ENCODE results near the gene PPP1R1C.
A peak's percentile ranks its signal among the peaks of the same experiment; 100 is the strongest.
"Not testable (repeated sequence)": the region's sequence is repeated elsewhere in the genome, so short reads cannot be mapped to it uniquely, and the experiment has no call there.

PPP1R1C gene, protein sequence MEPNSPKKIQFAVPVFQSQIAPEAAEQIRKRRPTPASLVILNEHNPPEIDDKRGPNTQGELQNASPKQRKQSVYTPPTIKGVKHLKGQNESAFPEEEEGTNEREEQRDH

GRCh38 chr2:181985632-181986205 is at the start of gene PPP1R1C:
PPP1R1C (plus strand) TSS chr2:181985853; CDS start chr2:181986111, 258 bp downstream.
- no peak for DNase-seq (ENCODE audit: low read depth in 2 of 3, low spot score in 2 of 3)

DNA sequence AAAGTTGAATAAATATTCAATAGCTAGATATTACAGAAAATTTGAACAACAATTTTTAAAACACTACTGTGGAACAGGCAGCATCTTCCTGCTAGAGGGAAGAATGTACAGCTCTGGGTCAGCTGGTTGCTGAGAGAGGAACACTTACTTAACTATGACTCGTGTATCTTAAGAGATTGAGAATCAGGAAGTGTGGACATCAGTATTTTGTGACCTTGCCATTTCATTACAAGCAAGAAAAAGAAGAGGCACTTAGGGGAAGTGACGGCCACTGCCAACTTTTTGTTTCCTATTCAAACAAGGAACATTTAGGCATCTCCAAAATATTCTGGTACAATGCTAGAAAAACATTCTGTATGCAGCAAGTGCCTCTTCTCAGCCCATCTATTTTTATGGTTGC is 48.2 kb upstream of the PPP1R1C start:
- no peak for DNase-seq (ENCODE audit: low read depth in 2 of 3, low spot score in 2 of 3)

- no peak for DNase-seq (ENCODE audit: low read depth in 2 of 3, low spot score in 2 of 3)
Measured at GRCh38 chr2:181943411-181944124, 42.1 kb upstream of the PPP1R1C start.

DNA sequence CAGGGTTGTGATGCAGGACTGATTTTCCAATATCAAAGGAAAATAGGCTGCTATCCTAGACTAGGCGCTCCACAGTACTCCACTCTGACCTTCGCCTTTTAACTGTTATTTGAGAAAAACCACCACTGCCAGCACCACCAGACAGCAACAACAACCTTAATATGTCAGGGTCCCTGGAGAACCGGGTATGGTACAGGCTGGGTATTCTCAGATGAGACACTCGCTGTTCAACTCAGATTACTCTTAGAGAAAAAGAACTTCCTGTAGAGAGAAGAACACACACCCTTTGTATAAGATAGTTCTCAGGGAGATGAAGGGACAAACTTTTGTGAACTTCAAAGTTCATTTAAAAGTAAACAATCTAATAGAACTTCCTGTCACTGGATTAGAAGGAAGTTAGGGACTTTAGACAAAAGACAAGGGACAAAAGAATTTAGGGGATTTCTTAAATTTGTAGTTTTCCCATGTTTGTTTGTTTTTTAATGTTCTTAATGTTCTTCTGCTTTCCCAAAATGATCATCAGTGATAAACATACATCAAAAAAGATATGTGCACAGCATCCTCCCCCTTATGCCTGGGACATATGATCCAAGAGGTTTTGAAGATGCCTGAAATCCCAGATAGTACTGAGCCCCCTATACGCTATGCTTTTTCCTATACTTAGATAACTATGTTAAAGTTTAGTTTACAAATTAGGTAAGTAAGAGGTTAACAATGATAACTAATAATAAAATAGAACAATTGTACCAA is 41.3 kb upstream of the PPP1R1C start:
- DNase-seq (ENCODE audit: low read depth in 2 of 3, low spot score in 2 of 3): no peak

- DNase-seq (ENCODE audit: low read depth in 2 of 3, low spot score in 2 of 3): no peak
Measured at GRCh38 chr2:181944914-181945291, 40.8 kb upstream of the PPP1R1C start.

GRCh38 chr2:181946444-181947127 is 39.1 kb upstream of the PPP1R1C start:
- no peak for DNase-seq (ENCODE audit: low read depth in 2 of 3, low spot score in 2 of 3)

DNA sequence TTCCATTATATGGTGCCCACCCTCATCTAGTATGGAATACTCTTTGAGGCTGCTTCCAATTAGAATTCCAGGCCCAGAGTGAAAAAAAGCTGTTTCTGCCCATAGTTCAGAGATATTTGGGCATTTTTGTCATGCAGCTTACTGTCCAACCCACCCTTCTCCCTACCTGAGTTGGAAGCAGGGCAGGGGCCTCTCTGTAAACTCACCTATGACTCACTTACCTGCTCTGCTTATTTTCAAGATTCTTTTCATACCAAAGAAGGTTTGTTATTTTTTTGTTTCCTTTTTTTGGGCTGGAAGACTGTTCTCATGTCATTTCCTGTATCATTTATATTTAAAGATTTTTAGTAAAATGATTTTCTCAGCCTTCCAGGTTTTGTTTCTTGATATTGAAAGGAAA is 38.4 kb upstream of the PPP1R1C start:
- no peak for DNase-seq (ENCODE audit: low read depth in 2 of 3, low spot score in 2 of 3)

- no peak for DNase-seq (ENCODE audit: low read depth in 2 of 3, low spot score in 2 of 3)
Measured at GRCh38 chr2:181948227-181948626, 37.4 kb upstream of the PPP1R1C start.

DNA sequence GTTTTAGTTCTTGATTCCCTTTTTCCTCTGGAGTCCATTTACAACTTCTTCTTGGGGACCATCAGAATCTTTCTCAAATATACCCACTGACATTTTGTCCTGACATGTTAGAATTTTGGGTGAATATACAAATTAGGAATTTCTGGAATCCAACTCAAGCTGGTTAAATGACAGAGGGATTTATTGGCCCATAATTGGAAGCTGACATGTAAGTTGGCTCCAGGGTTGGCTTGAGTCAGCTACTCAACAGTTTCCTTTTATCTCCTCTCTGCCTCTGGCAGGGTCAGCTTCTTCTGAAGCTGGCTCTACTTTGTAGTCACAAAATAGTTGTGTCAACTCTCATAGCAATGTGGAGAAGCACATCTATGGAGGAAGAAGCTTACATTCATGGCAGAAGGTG is 36.6 kb upstream of the PPP1R1C start:
- DNase-seq (ENCODE audit: low read depth in 2 of 3, low spot score in 2 of 3): no peak

DNA sequence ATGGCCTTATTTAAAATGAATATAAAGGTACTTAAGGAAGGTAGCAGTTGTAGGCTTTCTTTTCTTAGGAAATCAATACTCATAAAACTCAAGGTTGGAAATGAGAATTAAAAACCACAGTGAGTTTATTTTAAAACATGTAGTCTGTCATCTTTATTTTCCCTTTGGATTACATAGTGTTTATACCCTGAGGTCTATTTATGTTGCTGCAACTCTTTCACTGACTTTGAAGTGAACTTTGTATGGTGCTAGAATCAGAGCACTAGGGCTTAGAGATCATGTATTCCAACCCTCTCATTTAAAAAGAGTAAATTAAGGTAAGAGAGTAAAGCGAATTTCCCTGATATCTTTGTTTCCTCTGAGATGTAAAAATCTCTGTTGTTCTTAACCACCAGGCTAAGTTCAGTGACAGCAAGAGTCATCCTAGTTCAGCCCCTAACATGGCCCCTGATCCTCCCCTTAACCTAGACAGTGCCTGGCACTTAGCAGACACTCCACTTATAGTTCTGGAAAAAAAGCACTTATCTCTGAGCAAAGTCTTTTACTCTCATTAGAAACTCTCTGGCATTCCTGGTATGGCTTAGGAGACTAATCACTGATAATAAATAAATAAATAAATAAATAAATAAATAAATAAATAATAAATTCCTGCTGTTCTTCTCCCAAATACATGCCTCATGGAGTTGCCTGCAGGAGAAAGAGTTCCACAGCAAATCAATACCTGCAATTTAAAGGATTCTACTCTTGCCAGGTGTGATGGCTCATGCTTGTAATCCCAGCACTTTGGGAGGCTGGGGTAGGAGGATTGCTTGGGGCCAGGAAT is 33.0 kb upstream of the PPP1R1C start:
- DNase-seq (ENCODE audit: low read depth in 2 of 3, low spot score in 2 of 3): no peak

GRCh38 chr2:181953881-181954537 is 31.6 kb upstream of the PPP1R1C start:
- DNase-seq (ENCODE audit: low read depth in 2 of 3, low spot score in 2 of 3): peak in 2 of 3 experiments; percentile 16 to 29

DNA sequence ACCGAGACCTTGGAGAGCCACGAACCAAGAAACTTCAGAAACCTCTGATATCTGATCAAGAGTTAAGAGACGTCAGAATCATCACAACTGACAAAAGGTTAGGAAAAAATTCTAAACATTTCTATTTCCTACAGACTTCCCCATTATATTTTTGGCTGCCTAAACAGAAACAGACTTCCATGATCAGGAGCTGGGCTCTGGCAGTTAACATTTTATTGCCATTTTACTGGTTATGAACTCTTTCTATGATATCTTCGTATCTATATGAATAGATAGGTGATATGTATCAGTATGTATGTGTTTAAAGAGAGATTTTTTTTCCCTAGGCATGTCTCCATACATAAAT is 31.1 kb upstream of the PPP1R1C start:
- DNase-seq (ENCODE audit: low read depth in 2 of 3, low spot score in 2 of 3): no peak

DNA sequence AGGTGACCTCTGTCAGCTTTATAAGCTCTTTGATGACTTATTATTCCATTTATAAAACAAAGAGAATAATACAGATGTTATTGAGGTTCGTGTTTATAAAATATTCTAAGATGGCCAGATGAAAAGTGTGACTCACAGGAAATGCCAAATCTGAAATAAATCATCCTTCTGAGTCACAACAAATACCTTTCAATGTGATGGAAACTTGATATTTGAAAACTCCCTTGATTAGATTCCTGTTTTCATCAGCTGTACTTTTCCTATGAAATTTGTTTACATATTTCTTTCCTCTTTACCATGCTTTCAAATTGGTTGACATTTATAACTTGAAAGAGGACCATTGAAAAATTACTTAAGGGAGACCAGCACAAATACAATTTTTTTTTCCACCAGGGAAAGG is 30.6 kb upstream of the PPP1R1C start:
- no peak for DNase-seq (ENCODE audit: low read depth in 2 of 3, low spot score in 2 of 3)

- not testable (repeated sequence) for DNase-seq (ENCODE audit: low read depth in 2 of 3, low spot score in 2 of 3)
Measured at GRCh38 chr2:181955866-181956265, 29.8 kb upstream of the PPP1R1C start.

DNA sequence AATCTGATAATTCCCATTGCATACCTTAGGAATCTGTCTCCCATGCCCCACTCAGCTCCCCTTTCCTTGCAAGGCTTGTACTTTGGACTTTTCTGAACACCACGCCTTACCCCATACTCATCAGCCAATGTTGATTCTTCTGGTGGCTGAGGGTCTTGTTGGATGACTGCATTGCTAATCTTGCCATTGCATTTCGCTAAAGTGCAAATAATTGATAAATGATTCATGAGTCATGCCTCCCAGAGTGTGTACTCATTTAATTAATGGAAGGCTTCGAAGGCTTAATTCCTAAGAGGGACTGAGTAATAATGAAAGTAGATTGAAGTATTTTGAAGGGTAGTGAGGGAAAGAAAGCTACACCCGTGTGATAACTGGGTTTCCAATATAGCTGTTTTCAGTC is 28.0 kb upstream of the PPP1R1C start:
- DNase-seq (ENCODE audit: low read depth in 2 of 3, low spot score in 2 of 3): no peak

DNA sequence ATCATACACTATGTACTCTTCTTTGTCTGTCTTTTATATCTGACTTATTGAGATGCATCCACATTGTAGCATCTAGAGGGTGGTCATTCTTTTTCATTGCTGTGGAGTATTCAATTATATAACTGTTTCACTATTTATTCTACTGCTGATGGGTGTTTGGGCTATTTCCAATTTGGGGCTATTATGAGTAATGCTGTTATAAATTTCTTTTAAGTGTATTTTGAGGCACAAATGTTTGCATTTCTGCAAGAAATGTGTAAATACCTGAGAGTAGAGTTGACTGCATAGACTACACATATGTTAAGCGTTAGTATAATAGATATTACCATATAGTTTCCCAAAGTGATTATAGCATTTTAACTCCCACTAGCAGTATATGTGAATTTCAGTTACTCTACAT is 26.9 kb upstream of the PPP1R1C start:
- no peak for DNase-seq (ENCODE audit: low read depth in 2 of 3, low spot score in 2 of 3)

DNA sequence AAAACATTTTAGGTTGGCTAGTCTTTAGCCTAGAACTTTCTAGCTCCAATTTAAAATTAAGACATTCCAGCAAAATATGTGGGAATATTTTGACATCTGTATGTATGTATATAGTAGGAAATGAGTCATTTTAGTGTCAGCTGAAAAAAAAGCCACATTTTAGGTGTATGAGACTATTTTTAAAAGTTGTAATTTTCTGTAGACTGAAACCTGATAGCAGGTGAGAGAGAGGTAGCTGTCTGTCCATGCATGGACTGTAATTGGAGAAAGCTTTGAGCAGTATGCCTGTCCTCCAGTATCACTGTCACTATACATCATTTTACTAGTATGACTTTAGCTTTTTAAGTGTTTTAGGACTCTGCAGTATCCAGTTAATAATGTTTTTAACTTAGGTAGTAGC is 26.1 kb upstream of the PPP1R1C start:
- no peak for DNase-seq (ENCODE audit: low read depth in 2 of 3, low spot score in 2 of 3)

DNA sequence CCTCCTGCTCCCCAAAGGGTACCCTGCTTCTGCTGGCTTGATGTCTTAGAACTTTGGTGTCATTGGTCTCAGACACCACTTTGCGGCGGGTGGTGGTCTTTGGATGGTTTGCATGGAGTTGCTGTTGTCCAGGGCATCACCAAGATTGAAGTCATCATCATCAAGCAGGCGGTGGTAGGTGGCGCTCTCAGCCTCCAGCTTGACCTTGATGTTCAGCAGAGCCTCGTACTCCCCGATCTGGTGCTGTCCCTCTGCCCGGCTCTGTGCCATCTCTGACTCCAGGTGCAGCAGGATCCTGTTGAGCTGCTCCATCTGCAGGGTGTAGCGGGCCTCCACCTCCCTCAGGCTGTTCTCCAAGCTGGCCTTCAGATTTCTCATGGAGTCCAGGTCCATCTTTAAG is 24.5 kb upstream of the PPP1R1C start:
- not testable (repeated sequence) for DNase-seq (ENCODE audit: low read depth in 2 of 3, low spot score in 2 of 3)

- DNase-seq (ENCODE audit: low read depth in 2 of 3, low spot score in 2 of 3): no peak
Measured at GRCh38 chr2:181962142-181962541, 23.5 kb upstream of the PPP1R1C start.

DNA sequence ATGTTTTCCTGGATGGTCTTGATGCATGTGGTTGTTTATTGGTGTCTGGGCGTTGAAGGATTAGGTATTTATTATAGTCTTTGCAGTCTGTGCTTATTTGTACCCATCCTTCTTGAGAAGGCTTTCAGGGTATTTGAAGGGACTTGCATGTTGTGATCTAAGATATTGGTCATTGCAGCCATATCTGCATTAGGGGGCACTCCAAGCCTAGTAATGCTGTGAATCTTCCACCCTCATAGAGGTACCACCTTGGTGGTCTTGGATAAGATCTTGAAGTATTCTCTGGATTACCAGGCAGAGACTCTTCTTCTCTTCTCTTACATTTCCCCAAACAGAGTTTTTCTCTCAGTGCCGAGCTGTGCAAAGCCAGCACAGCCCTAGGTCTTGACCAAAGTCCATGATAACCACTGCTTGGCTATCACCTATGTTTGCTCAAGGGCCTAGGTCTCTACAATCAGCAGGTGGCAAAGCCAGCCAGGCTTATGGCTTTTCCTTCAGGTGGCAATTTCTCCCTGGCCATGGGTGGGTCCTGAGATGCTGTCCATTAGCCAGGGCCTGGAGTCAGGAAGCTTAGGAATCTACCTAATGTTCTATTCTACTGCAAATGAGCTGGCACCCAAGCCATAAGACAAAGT is 15.4 kb upstream of the PPP1R1C start:
- no peak for DNase-seq (ENCODE audit: low read depth in 2 of 3, low spot score in 2 of 3)

Data from activated CD8-positive, alpha-beta memory T cell treated with anti-CD3 and anti-CD28 coated beads for 48 hours (primary cell).